Calu3 (cell line): Measurements from ENCODE around the gene PER1. TPM values are rescaled to one million over a fixed set of nuclear protein-coding genes. Genes with fewer than 3 reads are reported as not detected.
A peak's percentile ranks its signal among the peaks of the same experiment; 100 is the strongest.

Source experiments
- BruUV-seq: library from RNA; stranded (reverse); fragments of 400-500 nt; replicated peaks from 2 replicates; lab custom pipeline; 2021; lab: Mats Ljungman, UMichigan
- CTCF ChIA-PET: fragments of 300-600 bp; sonication (Branson Sonifier 250); formaldehyde crosslinking; loops from one replicate; lab custom pipeline; 2022; ENCODE audit warnings: antibody characterized with exemption; lab: Charles Lee
- DNase-seq: peaks from one replicate; pipeline ENCODE4 v3.0.0; 2022
- H3K27ac Mint-ChIP-seq: one replicate; pipeline ENCODE4 v1.8.0; 2022; ENCODE audit warnings: mixed read lengths; ENCODE audit not compliant: unreplicated experiment
- H3K27me3 Mint-ChIP-seq: one replicate; pipeline ENCODE4 v1.8.0; 2022; ENCODE audit warnings: mixed read lengths; ENCODE audit not compliant: unreplicated experiment
- H3K36me3 Mint-ChIP-seq: one replicate; pipeline ENCODE4 v1.8.0; 2022; ENCODE audit warnings: mild to moderate bottlenecking, moderate library complexity, mixed read lengths; ENCODE audit not compliant: insufficient read depth, unreplicated experiment
- H3K4me1 Mint-ChIP-seq: one replicate; pipeline ENCODE4 v1.8.0; 2022; ENCODE audit warnings: mild to moderate bottlenecking, low read depth, mixed read lengths; ENCODE audit not compliant: unreplicated experiment
- H3K4me3 Mint-ChIP-seq: one replicate; pipeline ENCODE4 v1.8.0; 2022; ENCODE audit warnings: mild to moderate bottlenecking, low read depth, moderate library complexity, mixed read lengths; ENCODE audit not compliant: unreplicated experiment
- H3K9me3 Mint-ChIP-seq: one replicate; pipeline ENCODE4 v1.8.0; 2022; ENCODE audit warnings: low read depth, mixed read lengths; ENCODE audit not compliant: unreplicated experiment
- intact Hi-C: fragments of 100-400 bp; cut with micrococcal nuclease; formaldehyde crosslinking; loops from one replicate; pipeline ENCODE4 v1.10.0; 2022; ENCODE audit not compliant: unreplicated experiment
- total RNA-seq: library from RNA; stranded (reverse); gene quantifications from 2 replicates; pipeline ENCODE4 v1.2.3, GENCODE V29; 2022
- TF ChIP-seq, protein P1 (sequence below): fragments of 200-600 bp; IDR thresholded peaks from one replicate; pipeline ENCODE4 v1.8.0; 2022; ENCODE audit warnings: antibody characterized with exemption; ENCODE audit not compliant: unreplicated experiment

PER1 gene
- total RNA-seq, 1 experiment from 2014 or later = 16.1 TPM

DNA sequence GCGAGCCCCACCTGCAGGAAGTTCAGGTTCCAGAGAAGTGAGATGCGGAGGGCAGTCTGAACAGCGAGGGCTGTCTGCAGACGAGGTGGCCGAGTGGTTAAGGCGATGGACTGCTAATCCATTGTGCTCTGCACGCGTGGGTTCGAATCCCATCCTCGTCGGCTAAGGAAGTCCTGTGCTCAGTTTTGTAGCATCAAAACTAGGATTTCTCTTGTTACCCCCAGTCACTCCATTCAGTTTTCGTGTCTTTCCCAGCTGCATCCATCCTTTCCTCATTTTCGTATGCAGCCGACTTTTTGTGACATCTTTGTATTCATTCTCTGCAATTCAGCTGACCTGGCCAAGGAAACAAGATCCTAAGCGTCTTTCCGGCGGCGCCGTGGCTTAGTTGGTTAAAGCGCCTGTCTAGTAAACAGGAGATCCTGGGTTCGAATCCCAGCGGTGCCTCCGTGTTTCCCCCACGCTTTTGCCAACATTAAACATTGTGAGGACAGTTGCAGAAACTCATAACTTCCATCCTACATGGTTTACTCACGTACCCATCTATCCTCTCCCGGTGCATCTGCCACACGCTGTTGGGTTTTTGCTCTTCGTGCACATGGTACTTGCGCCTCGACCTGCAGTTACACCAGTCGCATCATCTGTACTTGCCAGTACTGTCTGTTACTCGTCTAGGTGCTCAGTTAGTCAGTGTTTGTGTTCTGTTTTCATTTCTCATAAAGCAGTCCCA lies 34.7 kb upstream of the PER1 start:
- Mint-ChIP-seq H3K27ac (no peak overlapping the region), H3K27me3 (no peaks in the 10 kb centered on the region), H3K4me1 (peaks cover 7% of the 10 kb centered on the region), H3K9me3 (no peaks in the 10 kb centered on the region), H3K4me3 (no peak overlapping the region), H3K36me3 (peaks cover 26% of the 10 kb centered on the region)
- no TSS peak for BruUV-seq
- DNase-seq = peak; percentile 92
- CTCF ChIA-PET = interaction anchor here (1.3 to 1.8 kb wide), 2 partner anchors 67 to 114 kb away, joined by 4 to 5 read pairs; no protein-coding TSS in a partner anchor
- intact Hi-C loops = loop anchor here (2.0 to 5.0 kb wide), 2 partner anchors 34 to 50 kb away; no protein-coding TSS in a partner anchor
- TF ChIP-seq, protein P1, sequence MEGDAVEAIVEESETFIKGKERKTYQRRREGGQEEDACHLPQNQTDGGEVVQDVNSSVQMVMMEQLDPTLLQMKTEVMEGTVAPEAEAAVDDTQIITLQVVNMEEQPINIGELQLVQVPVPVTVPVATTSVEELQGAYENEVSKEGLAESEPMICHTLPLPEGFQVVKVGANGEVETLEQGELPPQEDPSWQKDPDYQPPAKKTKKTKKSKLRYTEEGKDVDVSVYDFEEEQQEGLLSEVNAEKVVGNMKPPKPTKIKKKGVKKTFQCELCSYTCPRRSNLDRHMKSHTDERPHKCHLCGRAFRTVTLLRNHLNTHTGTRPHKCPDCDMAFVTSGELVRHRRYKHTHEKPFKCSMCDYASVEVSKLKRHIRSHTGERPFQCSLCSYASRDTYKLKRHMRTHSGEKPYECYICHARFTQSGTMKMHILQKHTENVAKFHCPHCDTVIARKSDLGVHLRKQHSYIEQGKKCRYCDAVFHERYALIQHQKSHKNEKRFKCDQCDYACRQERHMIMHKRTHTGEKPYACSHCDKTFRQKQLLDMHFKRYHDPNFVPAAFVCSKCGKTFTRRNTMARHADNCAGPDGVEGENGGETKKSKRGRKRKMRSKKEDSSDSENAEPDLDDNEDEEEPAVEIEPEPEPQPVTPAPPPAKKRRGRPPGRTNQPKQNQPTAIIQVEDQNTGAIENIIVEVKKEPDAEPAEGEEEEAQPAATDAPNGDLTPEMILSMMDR = no peak

DNA sequence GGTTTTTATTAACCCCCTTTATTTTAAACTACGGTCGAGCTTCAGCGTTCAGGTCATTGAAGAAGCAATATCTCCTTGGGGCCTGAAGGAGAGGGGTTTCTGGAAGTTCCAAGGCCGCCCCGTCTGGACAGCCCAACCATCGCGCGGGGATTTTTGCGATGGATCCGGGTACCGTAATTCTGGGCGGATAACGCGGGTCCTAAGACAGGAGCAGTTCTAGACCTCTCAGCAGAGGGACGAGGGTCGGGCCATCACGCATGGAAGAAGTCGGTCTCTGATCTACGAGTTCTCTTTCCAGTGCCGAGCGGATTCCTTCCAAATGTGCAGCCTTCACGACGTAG lies 34.2 kb upstream of the PER1 start:
- BruUV-seq = no TSS peak
- intact Hi-C loops = loop anchor here (2.0 to 5.0 kb wide), 2 partner anchors 34 to 49 kb away; no protein-coding TSS in a partner anchor
- Mint-ChIP-seq H3K4me3 (no peak overlapping the region), H3K9me3 (no peaks in the 10 kb centered on the region), H3K27ac (no peak overlapping the region), H3K4me1 (peaks cover 7% of the 10 kb centered on the region), H3K36me3 (peaks cover 26% of the 10 kb centered on the region), H3K27me3 (peaks cover under 1% of the 10 kb centered on the region)
- no peak for DNase-seq
- CTCF ChIA-PET = interaction anchor here (0.8 to 1.8 kb wide), 2 partner anchors 53 to 66 kb away, joined by 3 to 5 read pairs; no protein-coding TSS in a partner anchor
- TF ChIP-seq, protein P1 = no peak

DNA sequence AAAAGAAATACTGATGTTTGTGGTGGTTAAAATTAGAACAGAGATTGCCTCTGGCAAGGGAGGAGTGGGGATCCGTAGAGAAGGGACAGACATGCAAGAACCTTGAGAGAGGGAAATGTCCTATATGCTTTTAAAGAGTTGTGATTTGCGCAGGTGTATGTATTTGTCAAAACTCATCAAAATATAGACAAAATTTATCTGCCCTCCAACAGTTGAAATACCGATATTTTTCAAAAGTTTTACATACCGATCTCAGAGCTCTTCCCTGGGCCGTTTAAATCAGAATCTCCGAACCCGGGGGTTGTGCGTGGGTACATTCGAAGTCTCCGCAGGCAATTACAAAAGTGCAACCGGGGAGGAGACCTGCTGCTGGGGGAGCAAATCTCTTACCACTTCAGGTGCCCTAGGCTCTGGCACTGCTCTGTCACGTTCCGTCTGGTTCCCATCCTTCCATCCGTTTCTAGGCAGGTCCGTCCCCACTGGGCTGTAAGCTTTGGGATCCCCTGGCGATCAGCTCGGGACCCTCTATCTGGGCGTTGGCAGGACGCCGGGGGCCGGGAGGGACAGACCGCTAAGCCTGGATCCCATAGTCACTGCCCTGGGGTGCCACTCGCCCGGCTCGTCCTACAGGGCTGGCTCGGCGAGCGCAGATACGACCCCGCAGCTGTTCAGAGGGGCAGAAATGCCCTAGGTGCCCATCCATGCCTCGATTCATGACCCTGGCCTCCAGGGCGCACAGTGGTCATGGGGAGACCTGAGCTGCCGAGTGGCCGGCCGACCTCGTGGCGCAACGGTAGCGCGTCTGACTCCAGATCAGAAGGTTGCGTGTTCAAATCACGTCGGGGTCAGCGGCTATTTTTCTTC lies 33.6 kb upstream of the PER1 start:
- H3K27ac Mint-ChIP-seq = no peak overlapping the region

More for the DNA sequence above, 33.6 kb upstream of the PER1 start:
- Mint-ChIP-seq H3K36me3 (peaks cover 26% of the 10 kb centered on the region), H3K4me1 (peaks cover 7% of the 10 kb centered on the region), H3K4me3 (no peak overlapping the region), H3K27me3 (peaks cover 7% of the 10 kb centered on the region), H3K9me3 (no peaks in the 10 kb centered on the region)
- TF ChIP-seq, protein P1 = no peak
- peak; percentile 86 for DNase-seq
- CTCF ChIA-PET = interaction anchor here (0.6 to 1.8 kb wide), 3 partner anchors 53 to 67 kb away, joined by 3 to 5 read pairs (median 5); no protein-coding TSS in a partner anchor
- no TSS peak for BruUV-seq
- intact Hi-C loops = loop anchor here (2.0 to 5.0 kb wide), 2 partner anchors 35 to 49 kb away; no protein-coding TSS in a partner anchor
